PC-3 (cell line): ENCODE data around the gene PRPF19. TPM values are rescaled to one million over a fixed set of nuclear protein-coding genes. Genes with fewer than 3 reads are reported as not detected.

Experiments
- ATAC-seq: fragments of 200-7000 bp; cut with Tn5 transposase; 2 replicates; pipeline ENCODE4 v1.9.1; 2020; ENCODE audit warnings: mild to moderate bottlenecking, moderate library complexity
- BruUV-seq: library from RNA; stranded (reverse); fragments of 400-500 nt; replicated peaks from 2 replicates; lab custom pipeline; 2021; lab: Mats Ljungman, UMichigan
- CTCF ChIA-PET: fragments of 300-600 bp; sonication (Branson Sonifier 250); formaldehyde crosslinking; loops from one replicate; lab custom pipeline; 2022; ENCODE audit warnings: antibody characterized with exemption; lab: Charles Lee
- POLR2A ChIA-PET: fragments of 300-600 bp; sonication (Branson Sonifier 250); formaldehyde crosslinking; loops from one replicate; lab custom pipeline; 2022; ENCODE audit warnings: antibody characterized with exemption; ENCODE audit not compliant: unreplicated experiment; lab: Charles Lee
- DNase-seq: peaks from one replicate; pipeline ENCODE4 v3.0.0-alpha.2; 2015
- H2AFZ ChIP-seq: fragments of 300-600 bp; sonication (generic); 2 replicates; pipeline ENCODE4 v1.6.0; 2016; ENCODE audit warnings: antibody characterized with exemption, low read length
- H3F3A ChIP-seq: fragments of 300-600 bp; sonication (generic); one replicate; pipeline ENCODE4 v1.6.0; 2017; ENCODE audit warnings: antibody characterized with exemption, low read length, control low read depth, mild to moderate bottlenecking; ENCODE audit not compliant: unreplicated experiment
- H3K27ac ChIP-seq: fragments of 300-600 bp; sonication (generic); 2 replicates; pipeline ENCODE4 v1.5.1; 2016; ENCODE audit warnings: mild to moderate bottlenecking, low read length
- H3K27me3 ChIP-seq: fragments of 300-600 bp; sonication (generic); 2 replicates; pipeline ENCODE4 v1.6.1; 2016; ENCODE audit warnings: low read length, mixed read lengths
- H3K36me3 ChIP-seq: fragments of 300-600 bp; sonication (generic); 2 replicates; pipeline ENCODE4 v1.6.1; 2016; ENCODE audit warnings: low read depth, mixed run types, low read length, mixed read lengths
- H3K4me1 ChIP-seq: fragments of 300-600 bp; sonication (generic); 2 replicates; pipeline ENCODE4 v1.5.1; 2016; ENCODE audit warnings: low read length; ENCODE audit not compliant: insufficient read depth
- H3K4me2 ChIP-seq: fragments of 300-600 bp; sonication (generic); 2 replicates; pipeline ENCODE4 v1.6.0; 2016; ENCODE audit warnings: low read length
- H3K4me3 ChIP-seq: fragments of 300-600 bp; sonication (generic); 2 replicates; pipeline ENCODE4 v1.5.1; 2016; ENCODE audit warnings: mild to moderate bottlenecking, low read length, mixed read lengths
- H3K79me2 ChIP-seq: fragments of 300-600 bp; sonication (generic); 2 replicates; pipeline ENCODE4 v1.6.1; 2017; ENCODE audit warnings: low read length, mixed read lengths
- H3K9ac ChIP-seq: fragments of 300-600 bp; sonication (generic); 2 replicates; pipeline ENCODE4 v1.6.0; 2016; ENCODE audit warnings: mild to moderate bottlenecking, low read length
- H3K9me2 ChIP-seq: fragments of 300-600 bp; sonication (generic); replicated peaks from 2 replicates; pipeline ENCODE4 v1.6.1; 2016; ENCODE audit warnings: mixed run types, low read length, mixed read lengths
- H3K9me3 ChIP-seq: fragments of 300-600 bp; sonication (generic); 2 replicates; pipeline ENCODE4 v1.6.1; 2016; ENCODE audit warnings: low read length, mixed read lengths
- H4K20me1 ChIP-seq: fragments of 300-600 bp; sonication (generic); 2 replicates; pipeline ENCODE4 v1.6.1; 2016; ENCODE audit warnings: low read length, mixed read lengths
- EZH2 ChIP-seq: fragments of 300-600 bp; sonication (generic); IDR thresholded peaks from one replicate; pipeline ENCODE4 v1.6.1; 2017; ENCODE audit warnings: antibody characterized with exemption, mild to moderate bottlenecking, low read length; ENCODE audit not compliant: unreplicated experiment
- EZH2phosphoT487 ChIP-seq: fragments of 300-600 bp; sonication (generic); IDR thresholded peaks from 2 replicates; pipeline ENCODE4 v1.6.1; 2018; ENCODE audit warnings: mild to moderate bottlenecking, antibody characterized with exemption, low read length, borderline replicate concordance
- intact Hi-C: fragments of 100-400 bp; cut with micrococcal nuclease; formaldehyde crosslinking; loops from 2 replicates; pipeline ENCODE4 v1.9.0; 2023
- total RNA-seq: library from RNA; depleted of rRNA; stranded (reverse); fragments of >200 nt; gene quantifications from 2 replicates; pipeline ENCODE4 v1.2.3, GENCODE V29; 2014
- TF ChIP-seq, protein P1 (sequence below): fragments of 300-600 bp; sonication (generic); conservative IDR thresholded peaks from 2 replicates; pipeline ENCODE4 v1.5.1; 2017; ENCODE audit warnings: antibody characterized with exemption, low read depth, mild to moderate bottlenecking, low read length

The PRPF19 gene
- total RNA-seq, 1 experiment from 2014 or later, result 165 TPM

DNA sequence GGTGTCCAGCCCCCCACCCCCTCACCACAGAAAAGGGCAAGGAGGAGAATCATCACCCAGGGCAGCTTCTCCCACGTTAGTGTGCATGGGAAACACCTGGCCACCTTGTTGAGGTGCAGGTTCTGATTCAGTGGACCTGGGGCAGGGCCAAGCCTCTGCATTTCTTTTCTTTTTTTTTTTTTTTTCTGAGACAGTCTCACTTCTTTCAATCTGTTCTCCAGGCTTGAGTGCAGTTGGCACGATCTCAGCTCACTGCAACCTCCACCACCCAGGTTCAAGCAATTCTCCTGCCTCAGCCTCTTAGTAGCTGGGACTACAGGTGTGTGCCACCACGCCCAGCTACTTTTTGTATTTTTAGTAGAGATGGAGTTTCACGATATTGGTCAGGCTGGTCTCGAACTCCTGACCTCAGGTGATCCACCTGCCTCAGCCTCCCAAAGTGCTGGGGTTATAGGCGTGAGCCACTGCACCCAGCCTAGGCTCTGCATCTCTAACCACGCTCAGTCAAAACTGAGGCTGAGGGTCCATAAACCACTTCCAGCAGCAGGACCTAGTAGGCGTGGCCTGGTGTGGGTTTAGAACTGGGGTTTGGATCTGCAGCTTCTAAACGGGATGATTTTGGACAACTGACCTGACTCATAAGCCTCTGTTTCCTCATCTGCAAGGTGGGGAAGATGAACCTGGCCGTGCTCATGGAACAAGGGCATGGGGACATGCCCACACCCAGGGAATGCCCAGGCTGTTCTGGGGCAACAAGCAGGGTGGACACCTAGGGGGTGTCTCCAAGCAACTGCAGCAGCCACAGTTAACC, 38.3 kb downstream of the PRPF19 start:
- no peaks in the 10 kb centered on the region for H3K27me3 ChIP-seq
- no peak overlapping the region for H3K4me3 ChIP-seq
- peaks cover 11% of the 10 kb centered on the region for H3K4me1 ChIP-seq
- no peaks in the 10 kb centered on the region for H3F3A ChIP-seq
- H3K9me3 ChIP-seq, result no peaks in the 10 kb centered on the region
- H2AFZ ChIP-seq, result no peak overlapping the region
- no peaks in the 10 kb centered on the region for H3K9me2 ChIP-seq
- no peaks in the 10 kb centered on the region for H4K20me1 ChIP-seq
- H3K27ac ChIP-seq, result no peak overlapping the region
- DNase-seq (no peak), ATAC-seq (no peak)
- H3K36me3 ChIP-seq, result no peaks in the 10 kb centered on the region
- ChIA-PET CTCF (no interaction called here), POLR2A (no interaction called here)
- H3K79me2 ChIP-seq, result no peaks in the 10 kb centered on the region
- H3K9ac ChIP-seq, result no peak overlapping the region
- intact Hi-C loops, result no loop called here
- TF ChIP-seq EZH2phosphoT487, result no peak
- TF ChIP-seq, protein P1, sequence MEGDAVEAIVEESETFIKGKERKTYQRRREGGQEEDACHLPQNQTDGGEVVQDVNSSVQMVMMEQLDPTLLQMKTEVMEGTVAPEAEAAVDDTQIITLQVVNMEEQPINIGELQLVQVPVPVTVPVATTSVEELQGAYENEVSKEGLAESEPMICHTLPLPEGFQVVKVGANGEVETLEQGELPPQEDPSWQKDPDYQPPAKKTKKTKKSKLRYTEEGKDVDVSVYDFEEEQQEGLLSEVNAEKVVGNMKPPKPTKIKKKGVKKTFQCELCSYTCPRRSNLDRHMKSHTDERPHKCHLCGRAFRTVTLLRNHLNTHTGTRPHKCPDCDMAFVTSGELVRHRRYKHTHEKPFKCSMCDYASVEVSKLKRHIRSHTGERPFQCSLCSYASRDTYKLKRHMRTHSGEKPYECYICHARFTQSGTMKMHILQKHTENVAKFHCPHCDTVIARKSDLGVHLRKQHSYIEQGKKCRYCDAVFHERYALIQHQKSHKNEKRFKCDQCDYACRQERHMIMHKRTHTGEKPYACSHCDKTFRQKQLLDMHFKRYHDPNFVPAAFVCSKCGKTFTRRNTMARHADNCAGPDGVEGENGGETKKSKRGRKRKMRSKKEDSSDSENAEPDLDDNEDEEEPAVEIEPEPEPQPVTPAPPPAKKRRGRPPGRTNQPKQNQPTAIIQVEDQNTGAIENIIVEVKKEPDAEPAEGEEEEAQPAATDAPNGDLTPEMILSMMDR, result no peak
- no peak for TF ChIP-seq EZH2
- H3K4me2 ChIP-seq, result no peak overlapping the region
- no TSS peak for BruUV-seq

DNA sequence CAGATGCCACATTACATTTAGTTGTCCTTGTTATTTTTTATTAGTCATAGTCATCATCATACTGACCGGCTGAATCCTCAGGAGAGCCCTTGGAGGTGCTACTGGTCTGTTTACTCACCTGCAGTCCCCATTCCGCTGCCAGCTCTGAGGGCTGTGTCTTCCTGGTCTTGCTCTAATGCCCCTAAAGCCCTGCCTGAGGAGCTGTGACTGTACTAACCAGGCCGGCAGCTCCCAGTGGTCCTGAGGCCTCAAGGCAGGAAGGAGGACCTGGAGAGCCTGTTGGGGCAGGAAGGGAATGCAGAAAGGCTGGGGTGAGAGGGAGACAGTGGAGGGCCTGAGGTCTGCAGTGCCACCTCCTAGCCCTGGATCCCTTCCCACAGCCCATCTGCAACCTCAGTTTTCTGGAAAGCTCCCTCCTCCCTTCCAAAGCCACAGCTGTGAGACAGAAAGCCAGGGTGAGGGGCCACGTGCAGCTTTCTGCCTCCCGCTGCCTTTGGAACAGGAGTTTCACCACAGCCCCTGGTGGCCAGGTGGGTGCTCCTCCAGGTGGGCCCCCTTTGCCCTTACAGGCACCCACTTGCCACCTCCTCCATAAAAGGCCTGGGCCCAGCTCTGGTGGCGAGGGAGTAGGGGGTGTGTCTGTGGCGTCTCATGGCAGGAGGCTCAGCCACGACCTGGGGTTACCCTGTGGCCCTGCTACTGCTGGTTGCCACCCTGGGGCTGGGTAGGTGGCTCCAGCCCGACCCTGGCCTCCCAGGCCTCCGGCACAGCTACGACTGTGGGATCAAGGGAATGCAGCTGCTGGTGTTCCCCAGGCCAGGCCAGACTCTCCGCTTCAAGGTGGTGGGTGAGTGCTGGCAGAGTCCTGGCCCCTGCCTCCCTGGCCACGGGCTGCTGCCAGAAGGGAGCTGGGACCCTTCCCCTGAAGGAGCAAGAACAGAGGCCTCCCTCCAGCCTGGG, 39.2 kb downstream of the PRPF19 start, which contains the start of gene ZP1:
TSS of gene ZP1 (plus strand) at position 632 of the 960 bp plus-strand sequence. CDS start at position 652, 20 bp downstream.
- H3K9me2 ChIP-seq, result no peaks in the 10 kb centered on the region
- ChIA-PET CTCF (no interaction called here), POLR2A (no interaction called here)
- H3K9me3 ChIP-seq, result no peaks in the 10 kb centered on the region
- DNase-seq (peak; percentile 47), ATAC-seq (peak; percentile 53)
- no peaks in the 10 kb centered on the region for H3K79me2 ChIP-seq
- no peaks in the 10 kb centered on the region for H3K27me3 ChIP-seq
- H3K4me2 ChIP-seq, result no peak within 1 kb of the TSS
- TF ChIP-seq EZH2phosphoT487 (no peak), EZH2 (no peak)
- TF ChIP-seq, protein P1, result no peak
- no peaks in the 10 kb centered on the region for H3F3A ChIP-seq
- no peak within 1 kb of the TSS for H3K4me3 ChIP-seq
- H2AFZ ChIP-seq, result no peak within 1 kb of the TSS
- H3K27ac ChIP-seq, result no peak within 1 kb of the TSS
- H3K36me3 ChIP-seq, result no peaks in the 10 kb centered on the region
- intact Hi-C loops, result no loop called here
- no peak within 1 kb of the TSS for H3K9ac ChIP-seq
- H3K4me1 ChIP-seq, result peaks cover 11% of the 10 kb centered on the region
- no peaks in the 10 kb centered on the region for H4K20me1 ChIP-seq
- no TSS peak for BruUV-seq
